HG03439 (cell line): ENCODE results near the gene KIAA0513.

Source experiments
- ATAC-seq: cut with Tn5 transposase; IDR thresholded peaks from one replicate; pipeline ENCODE4 v1.9.1; 2021; ENCODE audit warnings: mild to moderate bottlenecking, moderate library complexity; ENCODE audit not compliant: unreplicated experiment

KIAA0513 gene

GRCh38 chr16:85004587-85005205, 22.9 kb upstream of the KIAA0513 start:
- ATAC-seq: no peak

GRCh38 chr16:85005285-85006069, 22.1 kb upstream of the KIAA0513 start:
- ATAC-seq: no peak

GRCh38 chr16:85006639-85007038, 21.0 kb upstream of the KIAA0513 start:
- no peak for ATAC-seq

DNA sequence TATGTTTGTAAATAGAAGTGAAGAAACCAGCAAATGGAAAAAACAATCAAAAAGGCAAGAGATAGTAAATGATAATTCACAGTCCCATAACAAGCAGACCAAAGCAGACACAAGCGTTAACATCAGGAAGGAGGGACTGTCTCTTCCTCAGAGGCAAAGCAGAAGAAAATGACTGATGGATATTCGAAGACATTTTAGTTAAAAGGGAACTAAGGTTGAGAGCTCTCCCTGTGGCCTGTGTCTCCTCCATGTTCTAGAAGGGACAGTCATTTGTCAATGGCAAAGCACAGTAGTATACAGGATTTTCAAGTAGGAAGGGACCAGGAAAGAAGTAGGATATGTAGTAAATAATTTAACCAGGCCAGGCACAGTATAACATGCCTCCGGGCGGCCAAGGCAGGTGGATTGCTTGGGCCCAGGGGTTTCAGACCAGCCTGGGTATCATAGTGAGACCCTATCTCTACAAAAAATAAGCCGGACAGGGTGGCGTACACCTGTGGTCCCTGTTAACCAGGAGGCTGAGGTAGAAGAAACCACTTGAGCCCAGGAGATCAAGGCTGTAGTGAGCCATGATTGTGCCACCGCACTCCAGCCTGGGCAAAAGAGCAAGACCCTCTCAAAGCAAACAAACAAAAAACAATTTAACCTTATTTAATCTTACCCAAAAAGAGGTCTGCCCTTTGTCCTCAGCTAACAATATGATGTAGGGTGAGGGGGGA, 19.9 kb upstream of the KIAA0513 start:
- no peak for ATAC-seq

GRCh38 chr16:85008271-85008670, 19.3 kb upstream of the KIAA0513 start:
- no peak for ATAC-seq

DNA sequence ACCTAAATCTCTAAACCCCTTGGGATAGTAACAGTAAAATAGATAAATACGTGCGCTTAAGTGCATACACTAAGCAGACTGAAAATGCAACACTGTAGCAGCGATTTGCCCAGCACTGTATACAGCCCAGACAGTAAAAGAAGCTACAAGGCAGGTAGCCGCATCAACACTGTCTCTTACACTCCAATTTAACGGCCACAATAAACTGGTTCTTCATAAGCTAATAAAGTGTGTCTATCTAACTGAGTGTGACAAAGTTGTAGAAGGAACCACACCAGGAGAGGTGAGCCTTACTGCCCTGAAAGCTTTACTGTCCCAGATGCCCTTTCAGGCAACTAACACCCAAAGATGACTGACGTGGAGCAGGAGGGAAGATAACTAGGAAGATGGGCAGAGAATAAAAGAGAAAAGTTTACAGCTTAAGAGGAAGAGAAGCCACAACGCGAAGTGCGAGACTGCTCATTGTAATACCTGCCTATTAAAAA, 17.1 kb upstream of the KIAA0513 start:
- ATAC-seq: no peak

GRCh38 chr16:85010931-85011845, 16.4 kb upstream of the KIAA0513 start, which contains the start of gene ZDHHC7:
Gene ZDHHC7, minus strand, starts transcription at chr16:85011535. Its CDS starts 20,917 bp downstream, at chr16:84990618.
- peak; percentile 87 for ATAC-seq

DNA sequence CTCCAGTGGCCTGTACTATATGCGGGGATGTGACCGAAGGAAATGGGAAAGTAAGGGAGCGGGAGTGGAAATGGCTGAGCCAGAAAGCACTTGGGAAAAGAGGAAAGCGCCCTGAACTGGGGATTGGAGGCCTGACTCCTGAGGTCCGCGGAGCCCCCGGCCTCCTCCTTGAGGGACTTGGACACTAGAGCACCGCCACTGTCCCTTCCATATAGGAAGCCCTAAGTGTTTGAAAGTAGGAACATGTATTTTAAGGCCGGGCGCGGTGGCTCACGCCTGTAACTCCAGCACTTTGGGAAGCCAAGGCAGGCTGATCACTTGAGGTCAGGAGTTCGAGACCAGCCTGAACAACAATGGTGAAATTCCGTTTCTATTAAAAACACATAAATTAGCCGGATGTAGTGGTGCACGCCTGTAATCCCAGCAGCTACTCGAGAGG, 15.7 kb upstream of the KIAA0513 start:
- ATAC-seq: peak; percentile 10

DNA sequence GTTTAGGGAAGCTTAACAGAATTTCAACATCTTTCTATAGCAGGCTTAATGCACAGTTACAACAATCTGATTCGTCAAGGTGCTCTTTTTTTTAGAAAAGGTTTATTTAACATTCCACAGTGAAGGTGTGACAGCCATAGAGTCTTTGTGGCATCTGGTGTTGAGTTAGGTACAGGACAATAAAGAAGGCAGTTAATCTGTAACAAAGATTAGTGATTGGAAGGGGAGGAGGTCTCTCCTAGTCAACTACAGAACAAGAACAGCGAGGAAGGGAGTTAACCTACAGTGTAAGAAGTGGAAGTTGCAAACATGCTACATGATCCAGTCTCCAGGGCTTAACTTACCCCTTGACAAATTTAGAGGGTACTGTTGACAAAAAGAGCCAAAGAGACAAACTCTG, 13.3 kb upstream of the KIAA0513 start:
- ATAC-seq: no peak

GRCh38 chr16:85015481-85016187, 12.0 kb upstream of the KIAA0513 start:
- no peak for ATAC-seq

DNA sequence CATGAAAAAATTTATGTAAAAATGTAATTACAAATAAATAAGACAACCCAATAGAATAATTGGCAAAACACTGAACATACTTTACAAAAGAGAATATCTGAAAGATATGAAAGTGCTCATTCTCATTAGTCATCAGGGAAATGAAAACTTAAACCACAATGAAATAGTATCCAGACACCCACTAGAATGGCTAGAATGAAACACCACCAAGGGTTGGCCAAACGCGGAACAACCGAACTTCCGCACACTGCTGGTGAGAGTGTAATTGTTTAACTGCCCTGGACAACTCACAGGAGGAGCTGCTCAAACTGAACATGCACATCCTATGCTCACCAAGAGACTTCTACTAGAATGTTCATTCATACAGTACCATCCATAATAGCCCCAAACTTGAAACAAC, 10.4 kb upstream of the KIAA0513 start:
- no peak for ATAC-seq

- ATAC-seq: no peak
These were observed 10.0 kb upstream of the KIAA0513 start for GRCh38 chr16:85017633-85018032.

DNA sequence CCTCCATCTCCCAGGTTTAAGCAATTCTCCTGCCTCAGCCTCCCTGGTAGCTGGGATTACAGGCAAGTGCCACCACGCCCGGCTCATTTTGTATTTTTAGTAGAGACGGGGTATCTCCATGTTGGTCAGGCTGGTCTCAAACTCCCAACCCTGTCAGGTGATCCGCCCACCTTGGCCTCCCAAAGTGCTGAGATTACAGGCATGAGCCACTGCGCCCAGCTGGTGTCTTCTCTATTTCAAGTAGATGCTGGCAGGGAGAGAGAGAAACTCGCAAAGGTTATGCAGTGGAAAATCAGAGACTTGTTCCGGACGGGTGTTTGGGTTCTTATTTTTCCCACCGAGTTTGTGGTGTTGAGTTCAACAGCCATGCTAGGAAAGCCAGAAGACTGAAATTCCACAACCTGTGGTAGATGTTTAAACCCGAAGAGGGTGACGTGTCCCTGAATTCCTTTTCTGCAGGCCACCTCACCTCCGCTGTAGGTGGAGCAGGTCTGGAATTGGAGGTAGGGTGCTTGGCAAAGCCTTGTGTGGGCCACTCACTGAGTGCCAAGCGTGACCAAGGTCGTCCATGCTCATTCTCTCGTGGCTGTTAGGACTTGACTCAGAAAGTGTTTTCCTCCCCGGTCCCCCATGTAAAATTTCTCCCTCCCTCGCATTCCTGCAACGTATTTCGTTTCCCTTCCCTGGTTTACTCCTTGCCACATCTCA, 8.9 kb upstream of the KIAA0513 start:
- no peak for ATAC-seq

- ATAC-seq: no peak
These were observed 7.8 kb upstream of the KIAA0513 start for GRCh38 chr16:85019659-85020245.

- ATAC-seq: no peak
These were observed 1.6 kb upstream of the KIAA0513 start for GRCh38 chr16:85025781-85026653.

DNA sequence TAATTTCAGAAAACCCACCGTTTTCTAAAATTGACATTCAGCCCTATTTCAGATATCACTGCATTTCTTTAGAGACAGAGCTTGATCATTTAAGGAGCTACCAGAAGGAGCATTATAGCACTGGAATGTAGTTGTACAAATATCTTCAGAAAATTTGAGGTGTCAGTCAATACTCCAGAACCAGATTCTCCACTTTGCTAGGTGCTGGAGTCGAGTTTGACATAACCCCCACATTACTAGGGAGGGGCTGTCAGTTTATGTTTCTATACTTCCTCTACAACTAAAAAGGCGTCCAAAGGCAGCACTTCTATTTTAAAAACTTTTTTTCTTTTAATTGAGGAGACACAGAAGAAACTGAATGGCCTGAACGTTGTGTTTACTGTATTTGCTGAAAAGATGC, 892 bp upstream of the KIAA0513 start:
- ATAC-seq: no peak

- ATAC-seq: peak; percentile 10
These were observed 526 bp downstream of the KIAA0513 start for GRCh38 chr16:85027958-85028684.
